AG04449 (cell line): ENCODE measurements around the gene TAF4B.
A peak's percentile ranks its signal among the peaks of the same experiment; 100 is the strongest.
"Not testable (repeated sequence)": the region's sequence is repeated elsewhere in the genome, so short reads cannot be mapped to it uniquely, and the experiment has no call there.

ENCODE experiments used
- CTCF ChIA-PET: fragments of 350-600 bp; formaldehyde crosslinking; extraction: SDS; loops from one replicate; lab custom pipeline; 2021; ENCODE audit warnings: antibody characterized with exemption; lab: Yijun Ruan, JAX
- POLR2A ChIA-PET: fragments of 400-600, 350-600 bp; formaldehyde crosslinking; extraction: SDS; loops from one replicate; lab custom pipeline; 2020; ENCODE audit warnings: antibody characterized with exemption, inconsistent platforms; lab: Yijun Ruan, JAX
- DNase-seq: peaks from one replicate; pipeline ENCODE4 v3.0.0-alpha.2; 2010; ENCODE audit warnings: low read depth, low spot score
- H3K4me3 ChIP-seq: 2 replicates; pipeline ENCODE4 v1.5.1; 2011; ENCODE audit warnings: low read depth, mild to moderate bottlenecking, control low read depth, low read length
- TF ChIP-seq, protein P1 (sequence below): IDR thresholded peaks from one replicate; pipeline ENCODE4 v1.5.1; 2011; ENCODE audit warnings: mild to moderate bottlenecking, moderate library complexity, low read length, control low read depth, inconsistent platforms; ENCODE audit not compliant: insufficient read depth; ENCODE audit errors: missing control alignments

TAF4B gene

DNA sequence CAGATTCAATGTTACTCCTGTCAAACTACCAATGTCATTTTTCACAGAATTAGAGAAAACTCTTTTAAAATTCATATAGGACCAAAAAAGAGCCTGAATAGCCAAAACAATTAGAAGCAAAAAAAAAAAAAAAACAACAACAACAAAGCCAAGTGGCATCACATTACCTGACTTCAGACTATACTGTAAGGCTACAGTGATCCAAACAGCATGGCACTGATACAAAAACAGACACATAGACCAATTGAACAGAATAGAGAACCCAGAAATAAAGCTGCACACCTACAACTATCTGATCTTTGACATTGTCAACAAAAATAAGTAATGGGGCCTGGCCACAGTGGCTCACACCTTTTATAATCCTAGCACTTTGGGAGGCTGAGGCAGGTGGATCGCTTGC, 53.2 kb downstream of the TAF4B start:
- ChIA-PET CTCF (no interaction called here), POLR2A (no interaction called here)
- DNase-seq = no peak
- TF ChIP-seq, protein P1, sequence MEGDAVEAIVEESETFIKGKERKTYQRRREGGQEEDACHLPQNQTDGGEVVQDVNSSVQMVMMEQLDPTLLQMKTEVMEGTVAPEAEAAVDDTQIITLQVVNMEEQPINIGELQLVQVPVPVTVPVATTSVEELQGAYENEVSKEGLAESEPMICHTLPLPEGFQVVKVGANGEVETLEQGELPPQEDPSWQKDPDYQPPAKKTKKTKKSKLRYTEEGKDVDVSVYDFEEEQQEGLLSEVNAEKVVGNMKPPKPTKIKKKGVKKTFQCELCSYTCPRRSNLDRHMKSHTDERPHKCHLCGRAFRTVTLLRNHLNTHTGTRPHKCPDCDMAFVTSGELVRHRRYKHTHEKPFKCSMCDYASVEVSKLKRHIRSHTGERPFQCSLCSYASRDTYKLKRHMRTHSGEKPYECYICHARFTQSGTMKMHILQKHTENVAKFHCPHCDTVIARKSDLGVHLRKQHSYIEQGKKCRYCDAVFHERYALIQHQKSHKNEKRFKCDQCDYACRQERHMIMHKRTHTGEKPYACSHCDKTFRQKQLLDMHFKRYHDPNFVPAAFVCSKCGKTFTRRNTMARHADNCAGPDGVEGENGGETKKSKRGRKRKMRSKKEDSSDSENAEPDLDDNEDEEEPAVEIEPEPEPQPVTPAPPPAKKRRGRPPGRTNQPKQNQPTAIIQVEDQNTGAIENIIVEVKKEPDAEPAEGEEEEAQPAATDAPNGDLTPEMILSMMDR = no peak
- no peak overlapping the region for H3K4me3 ChIP-seq

DNA sequence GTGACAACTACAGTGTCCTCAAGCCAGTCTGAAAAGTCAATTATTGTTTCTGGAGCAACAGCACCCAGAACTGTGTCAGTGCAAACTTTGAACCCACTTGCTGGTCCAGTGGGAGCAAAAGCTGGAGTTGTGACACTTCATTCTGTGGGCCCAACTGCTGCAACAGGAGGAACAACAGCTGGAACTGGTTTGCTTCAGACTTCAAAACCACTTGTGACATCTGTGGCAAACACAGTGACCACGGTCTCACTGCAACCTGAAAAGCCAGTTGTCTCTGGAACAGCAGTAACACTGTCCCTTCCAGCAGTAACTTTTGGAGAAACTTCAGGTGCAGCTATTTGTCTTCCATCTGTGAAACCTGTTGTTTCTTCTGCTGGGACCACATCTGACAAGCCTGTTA, 59.8 kb downstream of the TAF4B start:
- ChIA-PET CTCF (no interaction called here), POLR2A (no interaction called here)
- DNase-seq = no peak
- TF ChIP-seq, protein P1 = no peak
- no peak overlapping the region for H3K4me3 ChIP-seq

DNA sequence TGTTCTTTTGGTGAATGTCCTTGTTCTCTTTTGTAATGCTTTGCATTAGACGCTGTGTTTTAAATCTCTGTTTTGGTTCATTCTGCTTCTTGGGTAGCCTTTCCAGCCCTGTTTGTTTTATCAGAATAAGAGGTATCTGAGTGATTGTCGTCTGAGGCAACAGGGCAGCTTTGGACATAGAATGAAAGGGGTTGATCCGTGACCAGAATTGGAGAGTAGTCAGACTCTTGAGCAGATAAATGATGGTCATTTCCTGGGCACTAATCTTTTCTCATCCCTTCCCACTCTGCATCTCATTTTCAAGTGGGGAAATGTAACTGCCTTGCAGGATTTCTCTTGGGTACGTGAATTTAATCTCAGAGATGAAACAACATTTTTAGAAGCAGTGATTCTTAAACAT, 61.4 kb downstream of the TAF4B start:
- no peak for DNase-seq
- TF ChIP-seq, protein P1 = no peak
- no peak overlapping the region for H3K4me3 ChIP-seq
- POLR2A ChIA-PET = no interaction called here
- CTCF ChIA-PET = no interaction called here

DNA sequence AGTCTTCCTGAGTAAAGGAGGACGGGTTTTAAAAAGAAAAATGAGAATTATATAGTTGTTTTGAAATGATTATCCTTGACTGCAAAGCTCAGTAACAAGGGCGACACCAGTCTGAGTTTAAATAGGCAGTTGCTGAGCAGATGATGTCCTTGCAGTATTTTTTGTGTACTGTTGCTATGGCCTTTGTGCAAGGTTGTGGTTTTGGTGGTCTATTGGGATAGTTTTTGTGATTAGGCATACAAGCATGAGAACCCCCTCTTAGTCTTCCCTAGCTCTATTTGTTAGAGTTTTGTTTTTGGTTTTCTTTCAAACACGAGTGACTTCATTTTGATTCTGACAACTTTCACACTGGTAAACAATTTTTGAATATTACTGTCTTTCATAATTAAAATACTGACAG, 64.1 kb downstream of the TAF4B start:
- TF ChIP-seq, protein P1 = no peak
- ChIA-PET CTCF (interaction anchor here (1.5 kb wide), 1 partner anchor 16 kb away, joined by 4 read pairs; no protein-coding TSS in a partner anchor), POLR2A (no interaction called here)
- DNase-seq = no peak
- no peak overlapping the region for H3K4me3 ChIP-seq

DNA sequence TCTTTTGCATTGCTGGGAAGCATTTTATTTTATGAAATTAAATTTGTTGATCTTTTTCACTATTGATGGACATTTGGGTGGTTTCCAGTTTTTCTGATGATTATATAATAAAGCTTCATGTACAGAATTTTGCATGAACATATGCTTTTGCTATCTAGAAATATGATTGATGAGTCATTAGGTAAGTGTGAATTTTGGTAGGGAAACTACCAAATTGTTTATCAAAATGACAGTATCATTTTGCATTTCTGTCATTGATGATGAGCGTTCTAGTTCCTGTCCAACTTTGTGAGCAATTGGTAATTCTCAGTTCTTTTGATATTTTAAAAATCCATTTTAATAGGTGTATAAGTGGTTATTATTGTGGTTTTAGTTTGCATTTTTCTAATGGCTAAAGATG, 67.7 kb downstream of the TAF4B start:
- no peak for DNase-seq
- no peak overlapping the region for H3K4me3 ChIP-seq
- TF ChIP-seq, protein P1 = no peak
- ChIA-PET POLR2A (no interaction called here), CTCF (no interaction called here)

DNA sequence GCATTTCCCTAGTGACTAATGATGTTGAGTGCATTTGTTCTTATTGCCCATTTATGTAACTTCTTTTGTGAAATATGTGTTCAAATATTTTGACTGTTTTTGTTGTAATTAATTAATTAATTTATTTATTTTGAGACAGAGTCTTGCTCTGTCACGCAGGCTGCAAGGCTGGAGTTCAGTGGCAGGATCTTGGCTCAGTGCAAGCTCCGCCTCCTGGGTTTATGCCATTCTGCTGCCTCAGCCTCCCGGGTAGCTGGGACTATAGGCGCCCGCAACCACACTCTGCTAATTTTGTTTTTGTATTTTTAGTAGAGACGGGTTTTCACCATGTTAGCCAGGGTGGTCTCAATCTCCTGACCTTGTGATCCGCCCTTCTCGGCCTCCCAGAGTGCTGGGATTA, 71.9 kb downstream of the TAF4B start:
- TF ChIP-seq, protein P1 = no peak

DNA sequence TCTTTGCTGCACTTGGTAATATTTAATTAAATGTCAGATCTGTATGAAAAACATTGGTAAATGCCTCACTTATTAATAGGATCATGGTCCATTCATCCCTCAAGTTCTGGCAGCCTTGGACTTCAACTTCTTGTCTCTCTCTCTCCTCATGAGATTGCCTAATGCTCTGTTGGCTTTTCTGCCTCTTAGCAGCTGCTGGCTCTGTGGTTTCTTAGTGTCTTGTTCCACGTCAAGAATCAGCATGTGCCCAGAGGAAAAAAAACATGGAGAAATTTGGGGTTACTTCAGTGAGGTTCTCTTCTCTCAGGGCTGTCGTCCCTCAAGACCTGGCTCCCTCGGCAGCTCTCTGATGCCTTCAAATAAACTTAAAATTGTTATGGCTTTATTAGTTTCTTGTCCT, 75.4 kb downstream of the TAF4B start:
- DNase-seq = peak; percentile 23
- ChIA-PET POLR2A (no interaction called here), CTCF (no interaction called here)
- no peak overlapping the region for H3K4me3 ChIP-seq
- TF ChIP-seq, protein P1 = no peak

More for the DNA sequence above, 71.9 kb downstream of the TAF4B start:
- no peak overlapping the region for H3K4me3 ChIP-seq
- ChIA-PET POLR2A (no interaction called here), CTCF (interaction anchor here (1.2 kb wide), 1 partner anchor 16 kb away, joined by 3 read pairs; no protein-coding TSS in a partner anchor)
- DNase-seq = no peak

DNA sequence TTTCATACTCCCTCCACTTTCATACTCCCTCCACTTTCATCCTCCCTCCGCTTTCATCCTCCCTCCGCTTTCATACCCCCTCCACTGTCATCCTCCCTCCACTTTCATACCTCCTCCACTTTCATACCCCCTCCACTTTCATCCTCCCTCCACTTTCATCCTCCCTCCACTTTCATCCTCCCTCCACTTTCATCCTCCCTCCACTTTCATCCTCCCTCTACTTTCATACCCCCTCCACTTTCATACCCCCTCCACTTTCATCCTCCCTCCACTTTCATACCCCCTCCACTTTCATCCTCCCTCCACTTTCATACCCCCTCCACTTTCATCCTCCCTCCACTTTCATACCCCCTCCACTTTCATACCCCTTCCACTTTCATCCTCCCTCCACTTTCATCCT, 77.0 kb downstream of the TAF4B start:
- DNase-seq, CTCF ChIA-PET, H3K4me3 ChIP-seq, POLR2A ChIA-PET: not testable (repeated sequence)
